ENCODE results near the gene L3MBTL4.

L3MBTL4 gene

DNA sequence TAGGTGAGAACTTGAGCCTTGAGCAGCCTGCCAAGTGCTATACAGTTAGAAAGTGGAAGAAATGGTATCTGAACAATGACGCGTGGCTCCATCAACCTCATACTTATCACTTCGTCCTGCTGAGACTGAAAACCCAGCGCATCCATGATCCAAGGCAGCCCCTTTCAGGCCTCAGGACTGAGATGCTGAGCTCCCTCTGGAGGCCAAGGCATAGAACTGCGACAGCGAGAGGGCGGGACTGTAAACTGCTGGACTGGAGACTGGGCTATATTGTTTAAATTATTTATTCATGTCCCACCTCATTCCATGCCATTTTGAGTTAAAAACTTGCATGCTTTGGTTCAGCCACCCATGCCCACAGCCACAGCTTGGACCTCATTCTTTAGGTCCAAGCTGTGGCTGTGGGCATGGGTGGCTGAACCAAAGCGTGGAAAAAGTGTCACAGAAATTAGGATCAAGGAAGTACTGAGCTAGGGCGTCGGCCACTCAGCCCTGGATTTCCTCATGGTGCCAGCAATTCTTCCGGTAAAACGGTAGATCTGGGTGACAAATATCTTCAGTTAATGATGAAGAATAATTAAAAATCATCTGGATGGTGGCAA is 195.5 kb downstream of the L3MBTL4 start:
- Histone ChIP-seq H3K36me3 (replicated peaks) (no peaks in the 10 kb centered on the region), H3K27ac (no peak overlapping the region), H3K27me3 (replicated peaks) (no peaks in the 10 kb centered on the region), H3K4me3 (ENCODE audit: low read depth, low read length) (no peak overlapping the region)
- peak; percentile 49 for DNase-seq
- in situ Hi-C loops (cut with HindIII; ENCODE audit: low pct_ligation_motif_present, low sequenced_read_pairs), result no loop called here
- TF ChIP-seq, protein P1, sequence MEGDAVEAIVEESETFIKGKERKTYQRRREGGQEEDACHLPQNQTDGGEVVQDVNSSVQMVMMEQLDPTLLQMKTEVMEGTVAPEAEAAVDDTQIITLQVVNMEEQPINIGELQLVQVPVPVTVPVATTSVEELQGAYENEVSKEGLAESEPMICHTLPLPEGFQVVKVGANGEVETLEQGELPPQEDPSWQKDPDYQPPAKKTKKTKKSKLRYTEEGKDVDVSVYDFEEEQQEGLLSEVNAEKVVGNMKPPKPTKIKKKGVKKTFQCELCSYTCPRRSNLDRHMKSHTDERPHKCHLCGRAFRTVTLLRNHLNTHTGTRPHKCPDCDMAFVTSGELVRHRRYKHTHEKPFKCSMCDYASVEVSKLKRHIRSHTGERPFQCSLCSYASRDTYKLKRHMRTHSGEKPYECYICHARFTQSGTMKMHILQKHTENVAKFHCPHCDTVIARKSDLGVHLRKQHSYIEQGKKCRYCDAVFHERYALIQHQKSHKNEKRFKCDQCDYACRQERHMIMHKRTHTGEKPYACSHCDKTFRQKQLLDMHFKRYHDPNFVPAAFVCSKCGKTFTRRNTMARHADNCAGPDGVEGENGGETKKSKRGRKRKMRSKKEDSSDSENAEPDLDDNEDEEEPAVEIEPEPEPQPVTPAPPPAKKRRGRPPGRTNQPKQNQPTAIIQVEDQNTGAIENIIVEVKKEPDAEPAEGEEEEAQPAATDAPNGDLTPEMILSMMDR (IDR thresholded peaks at IDR 0.05; ENCODE audit: low read depth, low read length, missing control alignments), result peak; percentile 98

DNA sequence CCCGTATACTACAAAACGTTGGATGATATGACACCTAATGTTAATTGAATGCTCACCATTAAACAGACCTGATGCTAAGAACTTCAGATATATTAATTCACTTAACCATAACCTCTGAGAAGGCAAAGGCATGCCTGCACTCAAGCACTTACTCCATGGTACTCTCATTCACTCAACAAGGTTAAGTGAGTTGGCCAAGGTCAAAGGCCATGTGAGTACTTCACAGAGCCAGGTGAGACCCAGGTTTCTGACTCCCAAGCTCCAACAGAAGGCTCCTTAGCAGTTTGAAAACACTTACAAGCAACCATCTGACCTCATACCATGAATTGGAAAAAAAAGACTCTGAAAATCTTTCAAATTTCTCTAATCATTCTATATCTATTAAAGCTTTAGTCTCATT is 198.8 kb downstream of the L3MBTL4 start:
- Histone ChIP-seq H3K36me3 (replicated peaks) (no peaks in the 10 kb centered on the region), H3K27ac (no peak overlapping the region), H3K27me3 (replicated peaks) (no peaks in the 10 kb centered on the region), H3K4me3 (ENCODE audit: low read depth, low read length) (no peak overlapping the region)
- in situ Hi-C loops (cut with HindIII; ENCODE audit: low pct_ligation_motif_present, low sequenced_read_pairs), result no loop called here
- TF ChIP-seq, protein P1 (IDR thresholded peaks at IDR 0.05; ENCODE audit: low read depth, low read length, missing control alignments), result no peak
- no peak for DNase-seq

DNA sequence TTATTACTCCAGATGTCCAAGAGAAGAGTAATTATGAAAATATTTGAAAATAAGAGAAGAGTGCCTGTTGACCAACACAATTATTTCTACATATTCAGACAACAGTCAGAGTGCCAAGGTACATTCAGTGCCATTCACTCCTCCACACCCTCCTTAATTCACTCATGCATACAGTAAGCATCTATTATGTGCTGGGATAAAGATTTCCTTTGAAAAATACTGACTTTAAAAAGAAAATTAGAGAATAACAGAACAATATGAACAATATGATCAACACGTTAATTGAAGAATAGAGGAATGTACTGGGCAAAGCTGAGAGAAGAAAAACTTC is 203.6 kb downstream of the L3MBTL4 start:
- DNase-seq, result no peak
- Histone ChIP-seq H3K27ac (no peak overlapping the region), H3K27me3 (replicated peaks) (no peaks in the 10 kb centered on the region), H3K4me3 (ENCODE audit: low read depth, low read length) (no peak overlapping the region), H3K36me3 (replicated peaks) (no peaks in the 10 kb centered on the region)
- in situ Hi-C loops (cut with HindIII; ENCODE audit: low pct_ligation_motif_present, low sequenced_read_pairs), result no loop called here
- TF ChIP-seq, protein P1 (IDR thresholded peaks at IDR 0.05; ENCODE audit: low read depth, low read length, missing control alignments), result no peak

DNA sequence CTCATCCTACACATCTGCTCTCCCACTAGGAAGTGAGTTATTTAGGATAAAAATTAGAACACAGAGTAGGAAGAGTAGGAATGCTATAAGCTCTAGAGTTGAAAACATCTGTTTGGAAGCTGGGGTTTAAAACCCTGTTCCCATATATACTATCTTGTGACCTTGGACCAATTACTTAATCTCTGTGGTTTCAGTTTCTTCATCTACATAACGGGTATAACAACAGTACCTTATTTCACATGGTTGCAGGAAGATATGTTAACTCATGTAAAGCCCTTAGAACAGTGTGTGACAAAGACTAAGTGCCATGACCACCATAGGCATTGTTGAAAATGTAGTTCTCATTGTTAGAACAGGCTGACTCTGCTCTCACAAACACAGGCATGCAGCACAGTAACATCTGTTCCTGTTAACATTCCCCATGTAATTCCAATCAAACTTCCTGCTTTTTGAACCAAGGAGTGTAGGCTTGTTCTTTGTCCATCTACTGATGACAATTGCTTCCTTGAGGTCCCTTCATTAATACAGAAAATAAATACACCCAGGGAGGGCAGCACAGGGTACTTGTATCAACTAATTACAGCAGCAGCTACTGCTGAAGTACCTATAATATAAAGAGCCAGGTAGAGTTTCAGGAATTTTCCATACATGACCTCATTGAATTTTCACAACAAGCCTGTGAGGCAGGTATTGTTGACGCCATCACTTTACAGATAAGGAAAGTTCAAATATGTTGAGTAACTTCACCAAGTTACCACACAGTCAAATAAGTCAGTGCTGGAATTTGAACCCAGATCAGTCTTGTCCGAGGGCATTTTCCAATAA is 204.2 kb downstream of the L3MBTL4 start:
- in situ Hi-C loops (cut with HindIII; ENCODE audit: low pct_ligation_motif_present, low sequenced_read_pairs), result no loop called here
- no peak for DNase-seq
- no peaks in the 10 kb centered on the region for H3K27me3 ChIP-seq (replicated peaks)
- H3K27ac ChIP-seq, result no peak overlapping the region
- TF ChIP-seq, protein P1 (IDR thresholded peaks at IDR 0.05; ENCODE audit: low read depth, low read length, missing control alignments), result no peak
- H3K36me3 ChIP-seq (replicated peaks), result no peaks in the 10 kb centered on the region
- no peak overlapping the region for H3K4me3 ChIP-seq (ENCODE audit: low read depth, low read length)

DNA sequence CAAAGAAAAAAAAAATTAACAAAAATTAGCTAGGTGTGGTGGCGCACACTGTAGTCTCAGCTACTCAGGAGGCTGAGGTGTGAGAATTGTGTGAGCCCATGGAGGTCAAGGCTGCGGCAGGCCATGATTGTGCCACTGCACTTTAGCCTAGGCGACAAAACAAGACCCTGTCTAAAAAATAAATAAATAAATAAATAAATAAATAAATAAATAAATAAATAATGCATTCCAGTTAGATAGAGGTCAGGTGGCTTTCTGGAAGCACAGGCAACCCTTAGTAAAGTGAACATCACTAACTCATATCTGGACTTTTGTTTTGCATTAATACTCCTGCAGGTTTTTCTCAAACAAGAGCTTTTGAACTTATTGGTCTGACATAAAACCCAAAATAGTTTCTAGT is 206.8 kb downstream of the L3MBTL4 start:
- Histone ChIP-seq H3K27me3 (replicated peaks) (no peaks in the 10 kb centered on the region), H3K36me3 (replicated peaks) (no peaks in the 10 kb centered on the region), H3K27ac (no peak overlapping the region), H3K4me3 (ENCODE audit: low read depth, low read length) (no peak overlapping the region)
- no peak for DNase-seq
- TF ChIP-seq, protein P1 (IDR thresholded peaks at IDR 0.05; ENCODE audit: low read depth, low read length, missing control alignments), result no peak
- in situ Hi-C loops (cut with HindIII; ENCODE audit: low pct_ligation_motif_present, low sequenced_read_pairs), result no loop called here
